Measurements from ENCODE around the gene C2CD2.

GRCh38 chr21:41913230-41913629 is 40.6 kb downstream of the C2CD2 start:
- TF ChIP-seq CTCF (IDR thresholded peaks at IDR 0.05; ENCODE audit: insufficient read depth, low read length) (no peak), POLR2AphosphoS5 (IDR thresholded peaks at IDR 0.05; ENCODE audit: low read depth) (no peak), GABPA (IDR thresholded peaks at IDR 0.05; ENCODE audit: low read depth) (no peak), SPI1 (IDR thresholded peaks at IDR 0.05; ENCODE audit: borderline replicate concordance, low read depth) (no peak)
